Non-pigmented ciliary epithelial cell (primary cell): ENCODE data around the gene WDFY2.

Experiments used
- DNase-seq: peaks from one replicate; pipeline ENCODE4 v3.0.0-alpha.2; 2010; ENCODE audit warnings: low read depth

Gene WDFY2

DNA sequence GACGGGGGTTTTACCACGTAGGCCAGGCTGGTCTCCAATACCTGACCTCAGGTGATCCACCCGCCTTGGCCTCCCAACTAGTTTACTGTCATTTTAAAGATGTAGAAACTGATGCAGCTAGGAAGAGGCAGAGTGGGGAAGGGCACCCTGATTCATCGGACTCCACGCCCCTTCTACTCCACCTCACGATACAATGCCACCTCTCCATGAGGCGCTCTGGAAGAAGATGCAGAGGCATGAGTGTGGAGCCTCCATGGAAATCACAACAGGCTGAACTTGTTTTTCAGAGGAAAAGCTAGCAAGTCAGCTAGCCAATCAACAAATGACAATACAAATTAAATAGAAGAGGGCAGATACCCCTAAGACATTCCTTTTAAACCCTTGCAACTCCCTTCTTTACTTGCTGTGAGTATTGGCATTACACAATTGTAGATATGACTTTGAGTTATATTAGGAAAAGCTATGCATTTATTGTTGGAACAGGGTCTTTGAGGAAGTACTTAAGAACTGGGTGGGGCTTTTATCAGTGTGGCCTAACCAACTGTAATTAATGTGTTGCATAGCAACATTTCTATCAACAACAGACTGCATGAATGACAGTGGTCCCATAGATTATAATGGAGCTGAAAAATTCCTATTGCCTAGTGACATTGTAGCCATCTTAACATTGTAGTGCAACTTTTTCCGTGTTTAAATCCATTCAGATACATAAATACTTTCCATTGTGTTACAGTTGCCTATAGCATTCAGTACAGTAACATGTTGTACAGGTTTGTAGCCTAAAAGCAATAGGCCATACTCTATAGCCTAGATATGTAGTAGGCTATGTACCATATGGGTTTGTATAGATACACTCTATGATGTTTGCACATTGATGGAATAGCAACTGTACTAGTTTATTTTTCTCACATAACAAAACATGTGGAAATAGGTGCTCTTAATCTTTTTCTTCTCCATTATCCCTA, 17.6 kb downstream of the WDFY2 start:
- DNase-seq = no peak

DNA sequence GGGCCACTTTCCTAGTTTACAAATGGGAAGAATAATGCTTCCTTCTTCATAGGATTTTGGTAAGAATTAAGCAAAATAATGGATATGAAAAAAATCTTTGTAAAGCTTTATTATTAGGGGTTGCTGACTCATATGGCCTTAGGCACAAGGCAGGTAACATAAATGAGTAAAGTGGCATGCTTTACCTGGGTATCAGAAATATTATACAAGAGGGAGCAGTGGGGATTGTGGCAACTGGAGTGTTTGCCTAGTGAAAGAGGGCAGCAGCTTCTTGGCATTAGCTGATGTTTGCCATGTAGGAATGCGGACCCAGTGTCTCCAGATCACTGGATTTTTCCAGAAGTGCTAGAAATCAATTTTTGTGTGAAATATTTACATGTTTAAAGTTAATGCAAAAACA, 19.5 kb downstream of the WDFY2 start:
- no peak for DNase-seq

DNA sequence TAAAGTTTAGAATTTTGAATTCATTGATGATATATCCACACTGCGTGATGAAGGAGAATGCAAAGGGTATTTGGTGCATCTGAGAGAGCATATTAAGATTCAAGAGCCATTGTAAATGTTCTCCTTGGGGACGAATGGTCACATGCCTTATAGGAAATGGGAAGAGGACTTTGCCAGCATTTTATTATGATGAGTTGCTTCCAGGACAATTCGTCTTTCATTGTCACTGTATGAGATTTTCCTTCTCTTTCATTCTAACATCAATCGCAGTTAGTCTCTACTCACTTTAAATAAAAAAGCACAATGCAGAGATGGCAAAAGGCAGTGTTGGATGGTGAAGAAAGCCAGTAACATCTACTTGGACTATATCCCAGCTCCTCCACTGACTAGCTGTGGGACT, 21.4 kb downstream of the WDFY2 start:
- no peak for DNase-seq

DNA sequence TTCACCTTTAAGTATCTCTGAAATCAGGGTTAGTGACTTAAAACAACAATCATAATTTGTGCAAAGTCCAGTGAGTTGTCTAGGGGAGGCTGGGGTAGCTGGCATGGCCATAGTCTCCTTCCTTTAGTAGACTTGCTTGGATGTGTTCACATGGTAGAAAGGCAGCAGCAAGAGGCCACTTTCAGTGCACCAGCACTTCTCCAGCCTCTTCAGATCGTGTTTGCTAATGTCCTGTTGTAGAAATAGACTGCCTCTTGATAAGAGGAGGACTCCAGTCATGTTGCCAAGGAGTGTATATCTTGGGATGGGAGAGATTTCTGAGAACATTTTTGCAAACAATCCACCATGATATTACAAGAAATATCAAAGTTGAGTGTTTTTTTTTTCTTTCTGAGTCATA, 22.9 kb downstream of the WDFY2 start:
- no peak for DNase-seq

DNA sequence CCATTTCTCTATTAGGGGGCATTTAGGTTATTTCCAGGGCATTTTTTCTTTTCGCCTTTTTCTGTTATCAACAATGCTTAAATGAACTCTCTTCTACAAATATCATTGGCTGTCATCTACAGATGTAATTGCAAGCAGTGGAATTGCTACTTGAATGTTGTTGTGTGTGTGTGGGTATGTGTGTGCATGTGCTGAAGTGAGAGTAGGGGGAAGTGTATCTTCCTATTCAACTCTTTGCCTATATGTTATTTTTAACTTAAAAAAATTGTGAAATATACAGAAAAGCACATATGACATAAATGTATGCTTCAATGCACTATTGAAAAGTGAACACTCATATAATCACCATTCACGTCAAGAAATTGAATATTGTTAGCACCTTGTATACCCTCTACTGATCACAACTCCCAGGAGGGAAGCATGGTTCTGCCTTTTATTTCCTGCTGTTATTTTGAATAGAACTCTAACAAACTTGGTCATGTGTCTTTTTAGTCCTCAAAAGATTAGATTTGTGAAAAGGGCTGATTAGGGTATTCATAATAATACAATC, 24.7 kb downstream of the WDFY2 start:
- no peak for DNase-seq

DNA sequence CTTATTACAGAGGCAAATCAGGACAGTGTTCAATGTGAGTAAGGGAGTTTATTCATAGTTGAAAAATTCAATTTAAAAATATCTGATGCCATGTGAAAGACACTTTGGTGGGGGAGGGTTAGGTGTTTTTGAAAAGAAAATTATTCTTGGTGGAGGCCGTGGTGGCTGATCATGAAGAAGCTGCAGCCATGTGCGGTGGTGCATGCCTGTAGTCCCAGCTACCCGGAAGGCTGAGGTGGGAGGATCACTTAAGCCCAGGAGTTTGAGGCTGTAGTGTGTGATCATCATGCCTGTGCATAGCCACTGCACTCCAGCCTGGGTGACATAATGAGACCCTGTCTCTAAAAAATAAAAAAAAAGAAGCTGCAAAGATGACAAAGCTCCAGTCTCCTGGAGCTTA, 28.6 kb downstream of the WDFY2 start:
- DNase-seq = no peak

DNA sequence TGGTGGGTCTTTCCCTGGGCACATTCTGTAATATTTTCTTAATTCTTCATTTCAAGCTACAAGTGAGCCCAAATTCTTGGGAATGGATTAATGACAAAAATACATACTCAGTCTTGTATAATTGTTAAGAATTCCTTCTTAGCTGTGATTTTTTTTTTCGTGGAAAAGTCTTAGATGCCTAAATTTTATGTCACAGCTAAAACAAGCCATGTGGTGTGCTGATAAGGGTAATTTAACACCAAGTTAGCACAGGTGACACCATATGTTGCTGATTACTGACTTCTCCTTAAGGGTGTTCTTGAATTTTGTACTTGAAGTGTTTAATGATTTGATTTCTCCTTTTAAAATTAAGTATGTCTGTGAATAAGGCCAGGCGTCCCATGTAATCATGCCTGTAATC, 29.3 kb downstream of the WDFY2 start:
- DNase-seq = no peak

DNA sequence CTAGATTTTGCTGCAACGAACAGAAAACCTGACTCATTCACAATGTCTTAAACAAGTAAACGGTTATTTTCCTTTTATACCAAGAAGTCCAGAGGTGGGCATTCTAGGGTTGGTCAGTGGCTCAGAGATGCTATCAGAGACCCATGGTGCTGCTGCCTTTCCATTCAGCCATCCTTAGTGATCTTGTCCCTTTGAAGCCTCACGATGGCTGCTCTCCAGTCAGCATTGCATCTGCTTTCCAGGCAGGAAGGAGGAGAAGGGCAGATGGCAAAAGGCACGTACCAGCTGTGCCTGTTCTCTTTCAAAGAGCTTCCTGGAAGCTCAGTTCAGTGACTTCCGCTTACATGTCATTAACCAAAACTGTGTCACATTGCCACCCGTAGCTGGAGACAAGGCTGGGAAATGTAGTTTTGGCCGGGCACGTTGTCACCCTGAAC, 30.1 kb downstream of the WDFY2 start:
- no peak for DNase-seq

DNA sequence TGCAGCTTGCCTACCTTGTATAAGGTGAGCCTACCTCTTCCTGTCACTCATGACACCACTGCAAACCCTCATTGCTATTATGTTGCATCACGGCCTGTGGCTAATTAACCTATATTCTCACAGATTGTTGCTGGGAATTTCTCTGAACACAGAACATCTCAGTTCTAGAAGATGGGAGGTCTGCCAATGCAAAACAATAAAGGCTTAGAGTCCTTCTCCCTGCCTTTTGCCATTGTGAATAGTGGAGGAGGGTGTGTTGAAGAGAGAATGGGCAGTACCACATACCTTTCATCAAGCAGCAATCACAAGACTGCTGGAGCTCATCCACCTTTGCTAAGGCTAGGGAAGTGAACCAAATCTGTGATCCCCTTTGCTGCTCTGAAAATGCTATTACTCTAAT, 34.4 kb downstream of the WDFY2 start:
- DNase-seq = no peak

DNA sequence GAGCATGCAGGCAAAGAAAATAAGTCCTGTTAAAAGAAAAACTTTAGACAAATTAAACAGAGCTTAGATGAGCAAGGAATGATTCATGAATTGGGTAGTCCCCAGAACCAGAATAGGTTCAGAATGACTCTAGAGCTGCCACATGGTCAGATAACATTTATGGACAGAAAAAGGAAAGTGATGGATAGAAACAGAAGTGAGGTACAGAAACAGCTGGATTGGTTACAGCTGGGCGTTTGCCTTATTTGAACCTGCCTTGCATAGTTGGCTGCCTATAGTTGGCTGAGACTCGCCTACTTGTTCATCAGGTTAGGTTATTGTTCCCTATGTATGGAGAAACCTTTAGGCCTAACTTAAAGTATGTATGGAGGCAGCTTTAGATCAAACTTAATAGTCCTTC, 35.4 kb downstream of the WDFY2 start:
- DNase-seq = no peak

DNA sequence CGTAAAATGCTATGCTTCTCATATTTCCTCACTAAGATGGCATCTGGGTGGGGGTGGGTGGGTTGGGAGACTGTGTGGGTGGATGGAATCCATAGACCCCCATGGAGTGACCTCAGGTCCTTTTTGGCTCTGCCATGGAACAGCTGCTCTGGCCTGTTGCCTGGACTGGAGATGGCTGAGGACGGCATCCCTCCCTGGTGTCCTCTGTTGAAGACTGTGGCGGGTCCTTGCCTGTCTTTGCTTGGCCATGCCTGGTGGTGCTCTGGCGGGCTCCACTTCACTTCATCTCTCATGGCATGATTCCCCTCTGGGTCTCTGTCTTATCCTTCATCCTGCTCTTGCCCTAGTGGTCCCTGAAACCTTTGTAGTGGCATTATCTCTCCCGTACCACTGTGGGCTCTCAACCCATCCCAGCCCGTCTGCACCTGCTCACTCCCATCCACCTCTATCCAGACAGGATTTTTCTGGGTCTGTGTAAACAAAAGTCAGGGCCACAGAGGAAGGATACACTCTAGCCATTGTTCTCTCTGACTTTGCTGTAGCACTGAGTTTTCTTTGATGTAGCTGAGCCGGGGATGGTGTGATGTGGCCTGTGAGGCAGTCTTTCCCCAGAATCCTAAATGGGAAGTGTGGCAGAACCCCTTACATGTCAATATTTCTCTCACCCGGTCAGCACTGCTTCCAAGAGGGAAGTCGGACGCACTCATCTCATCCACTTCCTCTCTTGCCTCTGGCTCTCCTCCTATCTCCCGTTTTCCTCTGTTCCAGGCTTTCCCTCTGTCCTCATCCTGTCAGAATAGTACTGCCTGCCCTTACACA, 36.1 kb downstream of the WDFY2 start:
- no peak for DNase-seq

DNA sequence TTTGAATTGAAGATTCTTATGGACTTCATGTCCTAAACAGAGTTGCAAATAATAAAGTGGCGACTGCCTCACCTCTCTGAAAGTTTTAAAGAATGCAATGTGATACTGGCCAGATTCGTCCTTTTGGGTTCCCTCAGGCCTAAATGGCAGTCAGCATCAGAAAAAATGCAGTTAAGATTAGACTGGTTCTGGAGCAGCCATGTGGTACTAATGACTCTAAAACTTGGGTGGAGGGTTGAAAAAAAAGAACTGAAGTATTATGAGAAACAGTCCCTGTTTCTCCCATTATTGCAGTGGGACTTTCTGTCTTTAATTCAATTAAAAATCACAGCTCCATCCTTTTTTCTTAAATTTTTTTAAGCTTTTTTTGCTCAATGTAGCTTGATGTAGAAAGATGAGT, 37.3 kb downstream of the WDFY2 start:
- no peak for DNase-seq

DNA sequence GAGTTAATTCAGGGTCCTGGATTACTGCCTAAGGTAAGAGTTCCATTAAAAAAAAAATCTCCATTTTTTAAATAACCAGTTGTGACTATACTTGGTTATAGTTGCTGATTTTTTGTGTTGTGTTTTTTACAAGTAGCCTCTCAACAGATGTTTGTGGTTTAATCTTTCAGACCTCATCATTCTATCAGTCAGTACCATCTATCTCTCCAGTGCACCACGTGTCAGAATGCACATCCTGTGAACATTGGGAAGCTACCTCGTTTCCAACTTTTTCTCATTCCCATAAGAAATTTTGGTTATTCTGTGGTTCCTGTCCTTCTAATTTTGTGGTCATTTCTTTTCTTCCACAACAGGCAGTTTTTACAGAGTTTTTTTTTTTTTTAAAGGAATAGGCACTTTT, 39.2 kb downstream of the WDFY2 start:
- no peak for DNase-seq

DNA sequence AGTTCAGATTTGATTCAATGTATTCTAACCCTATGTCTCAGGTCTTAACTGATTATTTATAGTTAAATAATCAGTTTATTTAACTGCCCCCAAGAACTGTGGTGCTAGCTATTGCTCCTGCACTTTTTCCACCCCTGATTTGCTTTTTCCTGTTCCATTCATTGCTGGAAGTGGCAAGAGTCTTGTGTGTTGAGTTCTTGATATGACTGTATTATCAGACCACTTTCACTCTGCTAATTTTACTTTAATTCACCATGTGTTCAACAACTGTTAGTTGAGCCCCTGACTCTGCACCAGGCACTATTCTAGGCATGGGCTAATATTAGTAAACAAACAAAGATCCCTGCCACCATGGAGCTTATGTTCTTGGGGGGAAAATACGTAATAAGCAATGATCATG, 39.9 kb downstream of the WDFY2 start:
- DNase-seq = no peak

DNA sequence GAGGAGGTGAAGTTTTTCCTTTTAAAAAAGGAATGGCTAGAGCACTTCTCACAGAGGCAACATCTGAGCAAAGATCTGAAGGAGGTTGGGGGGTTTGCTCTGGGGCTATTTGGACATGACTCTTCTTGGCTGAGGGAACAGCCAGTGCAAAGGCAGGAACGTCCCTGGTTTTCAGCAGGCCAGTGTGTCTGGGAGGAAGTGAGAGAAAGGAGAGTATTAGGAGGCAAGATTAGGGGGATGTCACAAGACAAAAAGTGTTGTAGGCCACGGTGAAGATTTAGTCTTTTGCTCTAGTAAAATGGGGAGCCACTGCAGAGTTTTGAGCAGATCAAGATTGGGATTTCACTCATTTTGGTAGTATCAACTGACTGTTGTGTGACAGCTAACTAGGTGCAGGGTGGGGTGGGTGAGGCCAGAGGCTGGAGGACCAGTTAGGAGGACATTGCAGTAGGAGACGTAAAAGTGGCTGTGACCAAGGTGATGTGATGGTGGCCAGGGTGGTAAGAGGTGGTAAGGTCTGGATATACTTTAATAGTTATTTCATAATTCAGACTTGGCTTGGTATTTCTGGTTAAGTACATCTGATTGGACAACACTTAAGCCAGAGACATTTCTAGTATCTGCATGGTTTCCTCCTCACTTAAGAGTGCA, 40.6 kb downstream of the WDFY2 start:
- DNase-seq = no peak

DNA sequence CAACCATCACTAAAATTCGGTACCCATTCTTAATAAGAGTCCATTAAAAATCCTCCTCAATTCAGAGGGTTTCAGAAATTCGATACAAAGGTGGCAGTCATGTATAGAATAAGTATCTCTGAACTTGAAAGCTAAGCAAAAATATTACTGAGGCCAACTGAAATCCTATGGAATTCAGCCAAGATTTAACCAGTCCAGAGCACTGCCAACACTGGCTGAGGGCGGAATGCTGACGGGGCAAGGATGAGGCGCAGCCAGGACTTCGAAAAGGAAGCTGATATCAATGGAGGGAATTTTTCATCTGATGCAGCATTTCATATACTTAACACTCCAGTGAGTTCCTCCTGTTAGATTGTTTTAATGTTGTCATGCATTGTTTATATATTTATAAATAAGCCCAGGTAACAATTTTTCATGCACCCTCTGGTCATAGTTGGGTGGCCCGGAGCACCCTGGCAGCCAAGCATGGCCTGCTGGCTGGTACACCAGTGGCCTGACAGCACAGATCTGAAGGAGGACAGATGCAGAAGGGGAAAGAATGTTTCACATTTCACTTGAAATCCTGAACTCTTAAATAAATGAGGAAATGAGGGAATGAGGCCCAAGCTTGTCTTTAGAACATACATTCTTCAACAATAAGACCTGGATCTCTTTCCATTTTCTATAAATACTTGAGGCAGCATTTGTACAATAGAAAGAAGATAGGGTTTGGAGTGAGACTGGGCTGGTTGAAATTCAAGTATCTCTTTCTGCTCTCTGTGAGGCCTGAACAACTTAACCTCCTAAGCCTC, 41.5 kb downstream of the WDFY2 start:
- no peak for DNase-seq

DNA sequence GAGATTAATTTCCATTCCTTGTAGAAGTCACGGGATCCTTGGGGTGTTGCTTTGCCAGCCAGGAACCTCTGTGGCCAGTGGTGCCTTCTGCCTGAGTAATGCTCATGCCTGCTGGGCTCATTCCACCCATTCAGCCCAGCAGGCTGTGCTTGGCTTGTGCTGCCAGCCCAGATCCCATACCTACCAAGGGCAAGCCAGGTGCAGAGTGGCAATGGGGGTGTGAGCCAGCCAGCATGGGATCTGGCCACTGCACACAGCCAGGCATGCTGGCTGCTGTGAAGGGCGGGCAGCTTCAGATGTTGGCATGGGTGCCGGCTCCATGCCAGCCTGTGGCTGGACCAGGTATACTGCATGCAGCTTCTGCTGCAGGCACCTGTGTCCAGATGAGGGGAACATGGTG, 42.5 kb downstream of the WDFY2 start:
- no peak for DNase-seq

DNA sequence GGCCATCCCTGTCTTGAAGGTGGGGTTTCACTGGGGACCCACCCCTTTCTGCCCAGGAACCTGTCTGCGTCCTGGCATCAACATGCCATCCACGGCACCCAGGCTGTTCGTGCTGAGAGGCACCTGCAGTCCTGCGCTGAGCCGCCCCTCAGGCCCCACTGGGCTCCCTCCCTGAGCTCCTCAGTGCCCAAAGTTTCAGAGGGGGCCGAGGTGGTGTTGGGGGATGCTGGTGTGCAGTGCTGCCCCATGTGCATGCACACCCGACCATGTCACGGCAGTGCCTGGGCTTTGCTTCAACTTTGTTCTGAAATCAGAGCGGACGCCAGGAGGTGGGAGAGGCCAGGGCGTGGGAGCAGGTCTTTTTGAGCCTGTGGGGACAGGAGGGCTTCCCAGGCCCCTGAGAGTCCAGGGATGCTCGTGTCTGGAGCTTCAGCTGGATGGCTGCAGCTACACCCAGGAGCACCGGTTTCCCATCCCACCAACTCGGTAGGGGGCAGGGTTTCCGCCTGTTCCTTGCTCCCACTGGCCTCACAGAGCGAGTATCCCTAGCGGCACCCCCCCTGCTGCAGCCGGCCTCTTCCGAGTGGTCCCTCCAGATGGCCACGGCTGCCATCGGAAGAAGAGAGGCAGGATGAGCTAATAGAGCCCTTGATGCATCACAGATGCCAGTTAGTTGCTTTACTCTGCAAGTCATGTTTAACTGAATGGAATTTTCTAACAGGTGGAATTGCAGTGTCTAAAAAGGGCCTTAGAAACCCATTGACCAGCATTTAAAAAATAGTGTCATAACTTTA, 44.0 kb downstream of the WDFY2 start:
- DNase-seq = no peak

DNA sequence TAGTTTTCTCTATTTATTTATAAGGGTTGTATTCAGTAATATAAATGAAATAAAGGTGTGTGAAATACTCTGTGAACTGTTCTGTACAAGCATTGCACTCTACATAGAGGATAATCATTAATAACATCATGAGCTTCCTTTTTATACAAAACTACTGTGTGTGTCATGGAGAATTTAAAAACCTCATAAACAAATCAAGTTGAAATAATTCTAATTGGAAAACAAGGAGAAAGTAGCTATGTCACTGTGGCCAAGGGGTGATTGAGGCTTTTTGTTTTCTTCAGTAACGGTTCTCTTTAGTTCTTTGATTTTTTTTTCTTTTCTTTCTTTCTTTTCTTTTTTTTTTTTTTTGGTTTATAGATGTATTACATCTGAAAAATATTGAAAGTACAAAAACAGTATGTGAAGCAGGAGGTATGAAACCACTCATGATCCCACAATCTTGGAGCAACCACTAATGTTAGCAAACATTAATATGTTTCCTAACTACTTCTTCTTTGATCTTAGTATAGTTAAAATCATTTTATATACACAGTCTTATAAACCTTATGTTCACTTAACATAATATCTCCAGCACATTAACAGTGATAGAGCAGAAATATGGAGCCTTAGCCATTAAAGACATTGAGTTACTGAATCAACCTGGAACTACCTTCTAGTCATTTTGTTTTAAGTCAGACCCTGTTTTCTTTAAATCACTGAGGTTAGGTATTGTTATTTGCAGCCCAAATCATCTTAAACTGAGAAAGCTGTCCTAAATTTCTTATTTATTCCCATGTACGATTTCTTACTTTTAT, 45.4 kb downstream of the WDFY2 start:
- DNase-seq = no peak

DNA sequence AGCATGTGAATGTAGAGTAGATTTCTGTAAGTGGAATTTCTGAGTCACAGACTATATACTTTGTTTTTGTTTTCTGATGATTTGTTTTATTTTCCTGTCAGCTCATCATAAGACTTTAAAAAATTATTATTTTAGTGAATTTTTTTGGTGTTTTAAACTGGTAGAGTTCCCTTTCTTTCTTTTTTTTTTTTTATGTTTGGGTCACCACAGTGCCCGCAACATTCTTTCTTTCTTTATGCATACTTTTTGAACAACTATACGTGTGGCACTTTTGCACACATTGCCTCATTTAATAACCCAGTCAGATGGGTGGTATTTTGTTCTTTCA, 46.0 kb downstream of the WDFY2 start:
- DNase-seq = no peak
